ENCODE data around the gene BIN1. TPM values are rescaled to one million over a fixed set of nuclear protein-coding genes. Genes with fewer than 3 reads are reported as not detected.

The BIN1 gene
- total RNA-seq, 1 experiment from 2014 or later, result 31.8 TPM

DNA sequence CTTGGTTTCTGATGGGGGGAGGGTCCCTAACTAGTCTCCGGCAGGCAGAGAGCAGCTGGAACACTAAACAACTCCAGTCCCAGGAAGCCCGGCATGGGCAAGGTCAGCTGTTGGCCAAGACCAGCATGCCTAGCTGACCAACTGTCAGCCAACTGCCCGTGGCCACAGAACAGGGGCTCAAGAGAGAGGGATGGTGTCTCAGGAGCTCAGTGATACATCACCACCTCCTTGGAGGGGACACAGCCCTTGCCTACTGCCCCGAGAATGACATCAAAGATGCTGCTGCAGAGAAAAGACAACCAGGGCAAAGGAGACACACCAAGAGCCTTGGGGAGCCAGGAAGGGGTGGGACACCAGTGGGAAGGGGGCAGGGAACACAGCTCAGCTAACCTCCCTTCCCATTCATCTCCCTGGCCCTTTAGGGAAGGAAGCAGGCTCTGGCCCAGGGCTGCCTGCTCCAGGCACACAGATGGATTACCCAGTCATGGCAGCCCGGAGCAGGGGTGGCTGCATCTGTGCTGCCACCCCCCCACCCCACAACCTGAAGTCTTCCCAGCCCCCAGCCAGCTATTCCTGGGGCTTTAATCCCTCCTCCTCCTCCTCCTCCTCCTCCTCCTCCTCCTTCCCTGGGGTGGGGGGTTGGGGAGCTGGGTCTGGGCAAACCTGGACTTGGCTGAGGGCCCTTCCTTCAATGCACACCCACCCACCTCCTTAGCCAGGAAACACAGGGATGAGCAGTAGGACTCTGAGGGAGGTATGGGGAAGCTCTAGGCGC lies 1.9 kb downstream of the BIN1 start:
- no peak for ATAC-seq
- BruUV-seq (replicated peaks), result TSS peak; percentile 32
- ChIA-PET CTCF (interaction anchor here (1.2 to 1.4 kb wide), 2 partner anchors 37 to 92 kb away, joined by 3 to 5 read pairs; no protein-coding TSS in a partner anchor), POLR2A (no interaction called here), RAD21 (ENCODE audit: low non-redundant PET in 1 of 2, low total read pairs in 2 of 2, uncharacterized antibody in 2 of 2, unreplicated experiment in 2 of 2) (no interaction called here)
- H2AFZ ChIP-seq (ENCODE audit: low read depth, low read length, poor library complexity, severe bottlenecking), result no peak overlapping the region
- H3K9me2 ChIP-seq (ENCODE audit: insufficient read depth), result no peaks in the 10 kb centered on the region
- H3K4me1 ChIP-seq (ENCODE audit: control insufficient read depth in 1 of 2, insufficient read depth in 2 of 2, low read length in 2 of 2), result peaks cover 19 to 44% of the 10 kb centered on the region in 2 experiments
- H3K79me2 ChIP-seq (ENCODE audit: insufficient read depth, low read length), result peaks cover 30% of the 10 kb centered on the region; the same call in 1 of the 2 replicates
- H3K36me3 ChIP-seq (ENCODE audit: control insufficient read depth in 1 of 2, insufficient read depth in 2 of 2, low read length in 2 of 2), result no peaks in the 10 kb centered on the region
- H4K20me1 ChIP-seq (ENCODE audit: insufficient read depth), result no peaks in the 10 kb centered on the region
- H3K27me3 ChIP-seq (ENCODE audit: insufficient read depth, low read length), result no peaks in the 10 kb centered on the region
- no peak for DNase-seq (ENCODE audit: low read depth, low spot score)
- peak overlapping the region; percentile 56; the same call in 1 of the 2 replicates for H3K27ac ChIP-seq (ENCODE audit: low read depth, low read length)
- no peak for TF ChIP-seq EGR1 (IDR thresholded peaks at IDR 0.05; ENCODE audit: low read depth)
- TF ChIP-seq RAD21 (IDR thresholded peaks at IDR 0.05; ENCODE audit: low read depth), result no peak
- H3K9me3 ChIP-seq (ENCODE audit: control insufficient read depth in 1 of 2, insufficient read depth in 1 of 2, low read depth in 1 of 2, low read length in 2 of 2), result no peaks in the 10 kb centered on the region
- peak overlapping the region; percentile 94 for H3K4me2 ChIP-seq (ENCODE audit: low read length)
- intact Hi-C loops (cut with micrococcal nuclease), result no loop called here
- H3K4me3 ChIP-seq (replicated peaks in 1 of 2; ENCODE audit: low read depth in 1 of 2, low read length in 2 of 2), result peak overlapping the region; percentile 75 to 78
- peak overlapping the region; percentile 76 for H3K9ac ChIP-seq (ENCODE audit: low read length)

DNA sequence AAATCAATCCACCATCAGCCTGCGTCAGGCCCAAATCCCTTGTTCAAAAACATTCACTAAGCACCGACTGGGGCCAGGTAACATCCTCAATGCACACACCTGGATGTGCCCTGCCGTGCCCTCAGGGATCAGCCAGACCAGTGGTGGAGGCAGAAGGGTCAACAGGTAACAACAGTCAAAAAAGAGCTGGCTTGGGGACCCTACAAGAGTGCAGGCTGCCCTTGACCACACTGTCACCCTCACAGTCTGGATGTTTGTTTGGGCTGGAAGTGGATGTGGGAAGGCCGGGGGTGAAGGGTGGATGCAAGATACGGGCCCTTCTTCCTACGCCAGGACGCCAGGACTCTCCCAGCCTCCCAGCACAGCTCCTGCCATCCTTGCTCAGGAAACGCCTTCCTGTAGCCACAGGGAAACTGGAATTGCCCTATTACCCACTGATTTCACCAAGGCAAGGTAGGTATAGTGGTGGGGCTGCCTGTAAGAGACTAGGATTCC lies 2.7 kb downstream of the BIN1 start:
- intact Hi-C loops (cut with micrococcal nuclease), result no loop called here
- no peaks in the 10 kb centered on the region for H3K9me3 ChIP-seq (ENCODE audit: control insufficient read depth in 1 of 2, insufficient read depth in 1 of 2, low read depth in 1 of 2, low read length in 2 of 2)
- peaks cover 19 to 44% of the 10 kb centered on the region in 2 experiments for H3K4me1 ChIP-seq (ENCODE audit: control insufficient read depth in 1 of 2, insufficient read depth in 2 of 2, low read length in 2 of 2)
- H3K9ac ChIP-seq (ENCODE audit: low read length), result no peak overlapping the region
- H3K36me3 ChIP-seq (ENCODE audit: control insufficient read depth in 1 of 2, insufficient read depth in 2 of 2, low read length in 2 of 2), result no peaks in the 10 kb centered on the region
- no peak for TF ChIP-seq CEBPB (IDR thresholded peaks at IDR 0.05; ENCODE audit: low read depth)
- TF ChIP-seq ZFX (IDR thresholded peaks at IDR 0.05), result no peak
- no peak for TF ChIP-seq EZH2 (IDR thresholded peaks at IDR 0.05)
- no peak for TF ChIP-seq EGR1 (IDR thresholded peaks at IDR 0.05; ENCODE audit: low read depth)
- TF ChIP-seq CBX3 (IDR thresholded peaks at IDR 0.05; ENCODE audit: low read depth), result no peak
- TF ChIP-seq SP1 (IDR thresholded peaks at IDR 0.05; ENCODE audit: low read depth), result no peak
- TF ChIP-seq, protein P1, sequence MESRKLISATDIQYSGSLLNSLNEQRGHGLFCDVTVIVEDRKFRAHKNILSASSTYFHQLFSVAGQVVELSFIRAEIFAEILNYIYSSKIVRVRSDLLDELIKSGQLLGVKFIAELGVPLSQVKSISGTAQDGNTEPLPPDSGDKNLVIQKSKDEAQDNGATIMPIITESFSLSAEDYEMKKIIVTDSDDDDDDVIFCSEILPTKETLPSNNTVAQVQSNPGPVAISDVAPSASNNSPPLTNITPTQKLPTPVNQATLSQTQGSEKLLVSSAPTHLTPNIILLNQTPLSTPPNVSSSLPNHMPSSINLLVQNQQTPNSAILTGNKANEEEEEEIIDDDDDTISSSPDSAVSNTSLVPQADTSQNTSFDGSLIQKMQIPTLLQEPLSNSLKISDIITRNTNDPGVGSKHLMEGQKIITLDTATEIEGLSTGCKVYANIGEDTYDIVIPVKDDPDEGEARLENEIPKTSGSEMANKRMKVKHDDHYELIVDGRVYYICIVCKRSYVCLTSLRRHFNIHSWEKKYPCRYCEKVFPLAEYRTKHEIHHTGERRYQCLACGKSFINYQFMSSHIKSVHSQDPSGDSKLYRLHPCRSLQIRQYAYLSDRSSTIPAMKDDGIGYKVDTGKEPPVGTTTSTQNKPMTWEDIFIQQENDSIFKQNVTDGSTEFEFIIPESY (IDR thresholded peaks at IDR 0.05; ENCODE audit: extremely low read depth, insufficient replicate concordance, low read length), result no peak
- TF ChIP-seq, protein P2, sequence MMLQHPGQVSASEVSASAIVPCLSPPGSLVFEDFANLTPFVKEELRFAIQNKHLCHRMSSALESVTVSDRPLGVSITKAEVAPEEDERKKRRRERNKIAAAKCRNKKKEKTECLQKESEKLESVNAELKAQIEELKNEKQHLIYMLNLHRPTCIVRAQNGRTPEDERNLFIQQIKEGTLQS (IDR thresholded peaks at IDR 0.05), result no peak
- TF ChIP-seq, protein P3, sequence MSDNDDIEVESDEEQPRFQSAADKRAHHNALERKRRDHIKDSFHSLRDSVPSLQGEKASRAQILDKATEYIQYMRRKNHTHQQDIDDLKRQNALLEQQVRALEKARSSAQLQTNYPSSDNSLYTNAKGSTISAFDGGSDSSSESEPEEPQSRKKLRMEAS (IDR thresholded peaks at IDR 0.05), result no peak
- no peak for TF ChIP-seq ZNF274 (IDR thresholded peaks at IDR 0.05; ENCODE audit: low read depth, low read length)
- TF ChIP-seq, protein P4, sequence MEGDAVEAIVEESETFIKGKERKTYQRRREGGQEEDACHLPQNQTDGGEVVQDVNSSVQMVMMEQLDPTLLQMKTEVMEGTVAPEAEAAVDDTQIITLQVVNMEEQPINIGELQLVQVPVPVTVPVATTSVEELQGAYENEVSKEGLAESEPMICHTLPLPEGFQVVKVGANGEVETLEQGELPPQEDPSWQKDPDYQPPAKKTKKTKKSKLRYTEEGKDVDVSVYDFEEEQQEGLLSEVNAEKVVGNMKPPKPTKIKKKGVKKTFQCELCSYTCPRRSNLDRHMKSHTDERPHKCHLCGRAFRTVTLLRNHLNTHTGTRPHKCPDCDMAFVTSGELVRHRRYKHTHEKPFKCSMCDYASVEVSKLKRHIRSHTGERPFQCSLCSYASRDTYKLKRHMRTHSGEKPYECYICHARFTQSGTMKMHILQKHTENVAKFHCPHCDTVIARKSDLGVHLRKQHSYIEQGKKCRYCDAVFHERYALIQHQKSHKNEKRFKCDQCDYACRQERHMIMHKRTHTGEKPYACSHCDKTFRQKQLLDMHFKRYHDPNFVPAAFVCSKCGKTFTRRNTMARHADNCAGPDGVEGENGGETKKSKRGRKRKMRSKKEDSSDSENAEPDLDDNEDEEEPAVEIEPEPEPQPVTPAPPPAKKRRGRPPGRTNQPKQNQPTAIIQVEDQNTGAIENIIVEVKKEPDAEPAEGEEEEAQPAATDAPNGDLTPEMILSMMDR (IDR thresholded peaks at IDR 0.05 in 2 of 3, conservative IDR thresholded peaks at IDR 0.05 in 1 of 3; ENCODE audit: borderline replicate concordance in 1 of 3, insufficient read depth in 1 of 3, low read depth in 2 of 3, low read length in 2 of 3), result no peak
- no peak for TF ChIP-seq YY1 (IDR thresholded peaks at IDR 0.05; ENCODE audit: extremely low read depth, insufficient replicate concordance, low read depth, low read length)
- no peak for TF ChIP-seq EZH2phosphoT487 (IDR thresholded peaks at IDR 0.05; ENCODE audit: borderline replicate concordance)
- H3K4me3 ChIP-seq (replicated peaks in 1 of 2; ENCODE audit: low read depth in 1 of 2, low read length in 2 of 2), result no peak overlapping the region
- ChIA-PET POLR2A (no interaction called here), RAD21 (ENCODE audit: low non-redundant PET in 1 of 2, low total read pairs in 2 of 2, uncharacterized antibody in 2 of 2, unreplicated experiment in 2 of 2) (interaction anchor here in 1 of 2 experiments (0.6 kb wide), 1 partner anchor 36 kb away, joined by 3 read pairs; no protein-coding TSS in a partner anchor), CTCF (no interaction called here)
- DNase-seq (ENCODE audit: low read depth, low spot score) (no peak), ATAC-seq (no peak)
- H3K79me2 ChIP-seq (ENCODE audit: insufficient read depth, low read length), result peaks cover 30% of the 10 kb centered on the region; the same call in 1 of the 2 replicates
- no peak overlapping the region for H2AFZ ChIP-seq (ENCODE audit: low read depth, low read length, poor library complexity, severe bottlenecking)
- no peaks in the 10 kb centered on the region for H3K27me3 ChIP-seq (ENCODE audit: insufficient read depth, low read length)
- H4K20me1 ChIP-seq (ENCODE audit: insufficient read depth), result no peaks in the 10 kb centered on the region
- no peak overlapping the region for H3K27ac ChIP-seq (ENCODE audit: low read depth, low read length)
- no peak overlapping the region for H3K4me2 ChIP-seq (ENCODE audit: low read length)
- H3K9me2 ChIP-seq (ENCODE audit: insufficient read depth), result no peaks in the 10 kb centered on the region
- BruUV-seq (replicated peaks), result no TSS peak
